PC-9 (cell line): Measurements from ENCODE around the gene EPDR1.

Experiments used
- EZH2 ChIP-seq: fragments of 200-600 bp; sonication (generic); IDR thresholded peaks from 2 replicates; pipeline ENCODE4 v1.8.0; 2017; ENCODE audit warnings: antibody characterized with exemption, low read depth
- TF ChIP-seq, protein P1 (sequence below): fragments of 200-600 bp; sonication (generic); conservative IDR thresholded peaks from 2 replicates; pipeline ENCODE4 v1.6.1; 2017; ENCODE audit warnings: mixed run types, antibody characterized with exemption, mild to moderate bottlenecking, moderate library complexity

DNA sequence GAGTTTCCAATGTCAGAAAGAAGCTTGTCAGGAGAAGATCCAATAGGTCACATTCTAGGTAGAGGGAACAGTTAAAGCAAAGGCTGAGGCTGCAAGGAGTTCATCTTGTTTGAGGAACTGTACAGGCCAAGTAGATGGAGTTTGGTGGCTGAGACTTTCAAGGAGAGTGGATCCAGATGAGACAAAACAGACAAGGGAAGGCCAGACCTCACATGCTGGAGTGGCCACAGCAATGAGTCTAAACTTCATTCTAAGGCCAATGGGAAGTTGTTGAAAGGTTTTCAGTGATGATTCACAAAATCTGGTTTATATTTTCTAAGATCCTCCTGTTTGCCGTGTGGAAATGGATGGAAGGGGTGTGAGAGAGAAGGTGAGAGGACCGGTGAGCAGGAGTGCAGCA is 40.0 kb downstream of the EPDR1 start:
- TF ChIP-seq, protein P1, sequence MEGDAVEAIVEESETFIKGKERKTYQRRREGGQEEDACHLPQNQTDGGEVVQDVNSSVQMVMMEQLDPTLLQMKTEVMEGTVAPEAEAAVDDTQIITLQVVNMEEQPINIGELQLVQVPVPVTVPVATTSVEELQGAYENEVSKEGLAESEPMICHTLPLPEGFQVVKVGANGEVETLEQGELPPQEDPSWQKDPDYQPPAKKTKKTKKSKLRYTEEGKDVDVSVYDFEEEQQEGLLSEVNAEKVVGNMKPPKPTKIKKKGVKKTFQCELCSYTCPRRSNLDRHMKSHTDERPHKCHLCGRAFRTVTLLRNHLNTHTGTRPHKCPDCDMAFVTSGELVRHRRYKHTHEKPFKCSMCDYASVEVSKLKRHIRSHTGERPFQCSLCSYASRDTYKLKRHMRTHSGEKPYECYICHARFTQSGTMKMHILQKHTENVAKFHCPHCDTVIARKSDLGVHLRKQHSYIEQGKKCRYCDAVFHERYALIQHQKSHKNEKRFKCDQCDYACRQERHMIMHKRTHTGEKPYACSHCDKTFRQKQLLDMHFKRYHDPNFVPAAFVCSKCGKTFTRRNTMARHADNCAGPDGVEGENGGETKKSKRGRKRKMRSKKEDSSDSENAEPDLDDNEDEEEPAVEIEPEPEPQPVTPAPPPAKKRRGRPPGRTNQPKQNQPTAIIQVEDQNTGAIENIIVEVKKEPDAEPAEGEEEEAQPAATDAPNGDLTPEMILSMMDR: no peak
- TF ChIP-seq EZH2: no peak
